HepG2 (cell line): ENCODE results near the gene TPRA1. TPM values are rescaled to one million over a fixed set of nuclear protein-coding genes. Genes with fewer than 3 reads are reported as not detected.
A peak's percentile ranks its signal among the peaks of the same experiment; 100 is the strongest.

ENCODE experiments used
- ADNP ChIP-seq: sonication (generic); formaldehyde crosslinking; IDR thresholded peaks from 2 replicates; pipeline ENCODE4 v1.4.0; 2020; ENCODE audit warnings: missing genetic modification reagents
- ASH2L ChIP-seq: fragments of 300-600, 200-600 bp; sonication (generic); IDR thresholded peaks from 2 replicates; pipeline ENCODE4 v1.7.0; 2017; ENCODE audit warnings: low read depth, mild to moderate bottlenecking, moderate library complexity, mixed read lengths, low read length; ENCODE audit not compliant: insufficient read length
- CAMTA2 ChIP-seq: sonication (generic); formaldehyde crosslinking; IDR thresholded peaks from 2 replicates; pipeline ENCODE4 v1.4.0; 2020; ENCODE audit warnings: mild to moderate bottlenecking, missing genetic modification reagents, borderline replicate concordance
- CBX5 ChIP-seq: sonication (generic); formaldehyde crosslinking; IDR thresholded peaks from 2 replicates; pipeline ENCODE4 v1.4.0; 2020; ENCODE audit warnings: missing genetic modification reagents, borderline replicate concordance
- ERF ChIP-seq: IDR thresholded peaks from 2 replicates; pipeline ENCODE4 v1.6.1; 2018; ENCODE audit warnings: missing biosample characterization, missing genetic modification reagents
- FOSL2 ChIP-seq: sonication (generic); formaldehyde crosslinking; IDR thresholded peaks from 2 replicates; pipeline ENCODE4 v1.4.0; 2020; ENCODE audit warnings: missing genetic modification reagents
- NCOA2 ChIP-seq: sonication (generic); formaldehyde crosslinking; IDR thresholded peaks from 2 replicates; pipeline ENCODE4 v1.8.0; 2022; ENCODE audit warnings: inconsistent platforms
- PHF8 ChIP-seq: sonication (generic); formaldehyde crosslinking; IDR thresholded peaks from 2 replicates; pipeline ENCODE4 v1.5.0; 2020; ENCODE audit warnings: missing genetic modification reagents
- PREB ChIP-seq: sonication (generic); formaldehyde crosslinking; IDR thresholded peaks from 2 replicates; pipeline ENCODE4 v1.4.0; 2020; ENCODE audit warnings: missing genetic modification reagents
- REST ChIP-seq, 2 experiments: IDR thresholded peaks; 2 replicates each; pipeline ENCODE4 v1.6.1; 2011 to 2012; ENCODE audit warnings: low read length in 2 of 2, borderline replicate concordance in 1 of 2, low read depth in 1 of 2, mild to moderate bottlenecking in 1 of 2, moderate library complexity in 1 of 2
- RFXAP ChIP-seq: sonication (generic); formaldehyde crosslinking; IDR thresholded peaks from 2 replicates; pipeline ENCODE4 v1.4.0; 2020; ENCODE audit warnings: missing genetic modification reagents, borderline replicate concordance
- SMARCC2 ChIP-seq: fragments of 450-650 bp; IDR thresholded peaks from 2 replicates; pipeline ENCODE4 v1.6.1; 2017; ENCODE audit warnings: antibody characterized with exemption, mild to moderate bottlenecking
- SRSF4 ChIP-seq: fragments of 200-400 bp; formaldehyde crosslinking; IDR thresholded peaks from one replicate; pipeline ENCODE4 v1.6.1; 2018; ENCODE audit warnings: mild to moderate bottlenecking, low read depth, low read length, moderate library complexity; ENCODE audit not compliant: poor library complexity, severe bottlenecking
- TOPORS ChIP-seq: sonication (generic); formaldehyde crosslinking; IDR thresholded peaks from 2 replicates; pipeline ENCODE4 v1.8.0; 2023; ENCODE audit warnings: mild to moderate bottlenecking, missing genetic modification reagents
- USF2 ChIP-seq, 2 experiments: sonication (generic) in 1 of 2; formaldehyde crosslinking in 1 of 2; IDR thresholded peaks; 2 replicates each; pipeline versions ENCODE4 v1.5.1 to v1.6.1; 2011 to 2020; ENCODE audit warnings: borderline replicate concordance in 1 of 2, low read depth in 1 of 2, low read length in 1 of 2, mild to moderate bottlenecking in 1 of 2, missing genetic modification reagents in 1 of 2, moderate library complexity in 1 of 2
- ZGPAT ChIP-seq: IDR thresholded peaks from 2 replicates; pipeline ENCODE4 v1.6.1; 2016; ENCODE audit warnings: mild to moderate bottlenecking
- ZNF160 ChIP-seq: sonication (generic); formaldehyde crosslinking; IDR thresholded peaks from 2 replicates; pipeline ENCODE4 v1.8.0; 2022; ENCODE audit warnings: mild to moderate bottlenecking, inconsistent platforms, missing genetic modification reagents
- ZNF30 ChIP-seq: sonication (generic); formaldehyde crosslinking; IDR thresholded peaks from 2 replicates; pipeline ENCODE4 v1.5.0; 2020; ENCODE audit warnings: mild to moderate bottlenecking, missing genetic modification reagents
- ZNF383 ChIP-seq: sonication (generic); formaldehyde crosslinking; IDR thresholded peaks from 2 replicates; pipeline ENCODE4 v1.4.0; 2020; ENCODE audit warnings: missing genetic modification reagents, mild to moderate bottlenecking, borderline replicate concordance
- ZNF615 ChIP-seq: sonication (generic); formaldehyde crosslinking; IDR thresholded peaks from 2 replicates; pipeline ENCODE4 v1.5.0; 2020; ENCODE audit warnings: mild to moderate bottlenecking, missing genetic modification reagents, borderline replicate concordance
- ZNF761 ChIP-seq: sonication (generic); formaldehyde crosslinking; conservative IDR thresholded peaks from 2 replicates; pipeline ENCODE4 v1.4.0; 2020; ENCODE audit warnings: mild to moderate bottlenecking, missing genetic modification reagents
- polyA plus RNA-seq, 8 experiments: library from polyadenylated mRNA; depleted of rRNA in 3 of 8; stranded (reverse) in 7 of 8; unstranded in 1 of 8; fragments of >200 nt; fragmentation: Illumina TruSeq in 4 of 8; extraction: Trizol in 4 of 8; gene quantifications; 2 replicates each; pipeline versions ENCODE4 v1.2.1 to v1.2.3, GENCODE V29; 2011 to 2016; ENCODE audit warnings: low read depth in 4 of 8, missing spikeins in 1 of 8, mixed read lengths in 1 of 8; ENCODE audit not compliant: insufficient read depth in 1 of 8
- total RNA-seq, 5 experiments: library from RNA; depleted of rRNA; stranded (reverse); fragments of >200 nt; fragmentation: Illumina TruSeq; extraction: Trizol; gene quantifications; 2 replicates each; pipeline ENCODE4 v1.2.3, GENCODE V29; 2016; ENCODE audit warnings: low read depth in 1 of 5

TPRA1 gene
- total and polyA plus RNA-seq, 2 of the 13 experiments (the other 11 are each of a cell fraction or from before 2014, with no cell fraction given), result 25.4 to 25.8 TPM

- no peak for TF ChIP-seq USF2 (IDR thresholded peaks at IDR 0.05; ENCODE audit: low read depth, low read length)
- no peak for TF ChIP-seq USF2 (CRISPR knock-in tag; IDR thresholded peaks at IDR 0.05; ENCODE audit: borderline replicate concordance)
- TF ChIP-seq ADNP, result no peak
- TF ChIP-seq CAMTA2 (CRISPR knock-in tag), result no peak
- TF ChIP-seq FOSL2 (CRISPR knock-in tag), result no peak
- no peak for TF ChIP-seq ASH2L
- TF ChIP-seq ZNF761 (CRISPR knock-in tag), result 0 out of 2 replicates have a peak, but pooled peaks have one; percentile 37
- TF ChIP-seq SMARCC2, result no peak
- TF ChIP-seq PHF8 (CRISPR knock-in tag), result no peak; the same call in 1 of the 2 replicates
- no peak for TF ChIP-seq TOPORS (CRISPR knock-in tag)
- no peak for TF ChIP-seq ZNF383 (CRISPR knock-in tag)
- TF ChIP-seq CBX5 (CRISPR knock-in tag), result 0 out of 2 replicates have a peak, but pooled peaks have one; percentile 30
- TF ChIP-seq PREB (CRISPR knock-in tag), result no peak
- peak; percentile 57; the same call in 1 of the 2 replicates for TF ChIP-seq ZGPAT (CRISPR knock-in tag)
- TF ChIP-seq SRSF4, result no peak
- no peak for TF ChIP-seq NCOA2 (CRISPR knock-in tag)
- no peak for TF ChIP-seq ZNF615 (CRISPR knock-in tag)
- TF ChIP-seq ZNF160, result peak; percentile 95
- peak; percentile 38; the same call in 1 of the 2 replicates for TF ChIP-seq ZNF30 (CRISPR knock-in tag)
- TF ChIP-seq ERF (CRISPR knock-in tag), result peak; percentile 59; the same call in 1 of the 2 replicates
- peak; percentile 72; the same call in 1 of the 2 replicates for TF ChIP-seq RFXAP (CRISPR knock-in tag)
- TF ChIP-seq REST (IDR thresholded peaks at IDR 0.05; ENCODE audit: borderline replicate concordance in 1 of 2, low read depth in 1 of 2, low read length in 2 of 2), result peak; percentile 83 to 89
Measured at GRCh38 chr3:127628788-127629466, 38.4 kb upstream of the TPRA1 start, which contains the start of gene PODXL2 (continued).
